B cell (primary cell): ENCODE data around the gene KBTBD12.

Experiments
- EZH2 ChIP-seq: IDR thresholded peaks from 2 replicates; pipeline ENCODE4 v1.6.1; 2012; ENCODE audit warnings: borderline replicate concordance, low read depth, mild to moderate bottlenecking, moderate library complexity, low read length; ENCODE audit not compliant: insufficient read depth, poor library complexity, severe bottlenecking
- TF ChIP-seq, protein P1 (sequence below): fragments of 200-600 bp; IDR thresholded peaks from one replicate; pipeline ENCODE4 v1.8.0; 2022; ENCODE audit warnings: antibody characterized with exemption, mild to moderate bottlenecking

DNA sequence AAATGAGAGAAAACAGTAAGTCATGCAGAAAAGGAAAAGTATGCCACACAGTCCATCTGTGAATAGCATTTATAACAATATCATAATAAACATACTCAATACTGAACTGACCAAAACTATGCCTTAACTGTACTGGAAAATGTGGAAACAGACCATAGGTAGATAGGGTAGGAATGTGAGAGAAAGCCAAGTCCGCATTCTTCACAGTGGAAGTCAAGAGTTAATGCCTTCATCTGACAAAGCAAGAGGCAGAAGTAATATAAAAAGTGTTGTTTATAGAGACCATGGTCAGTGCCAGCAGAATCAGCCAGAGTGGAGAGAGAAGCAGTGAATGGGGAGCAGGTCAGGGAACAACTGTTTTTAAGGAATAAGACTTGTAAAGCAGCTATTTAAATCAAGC is 52.3 kb downstream of the KBTBD12 start:
- TF ChIP-seq, protein P1, sequence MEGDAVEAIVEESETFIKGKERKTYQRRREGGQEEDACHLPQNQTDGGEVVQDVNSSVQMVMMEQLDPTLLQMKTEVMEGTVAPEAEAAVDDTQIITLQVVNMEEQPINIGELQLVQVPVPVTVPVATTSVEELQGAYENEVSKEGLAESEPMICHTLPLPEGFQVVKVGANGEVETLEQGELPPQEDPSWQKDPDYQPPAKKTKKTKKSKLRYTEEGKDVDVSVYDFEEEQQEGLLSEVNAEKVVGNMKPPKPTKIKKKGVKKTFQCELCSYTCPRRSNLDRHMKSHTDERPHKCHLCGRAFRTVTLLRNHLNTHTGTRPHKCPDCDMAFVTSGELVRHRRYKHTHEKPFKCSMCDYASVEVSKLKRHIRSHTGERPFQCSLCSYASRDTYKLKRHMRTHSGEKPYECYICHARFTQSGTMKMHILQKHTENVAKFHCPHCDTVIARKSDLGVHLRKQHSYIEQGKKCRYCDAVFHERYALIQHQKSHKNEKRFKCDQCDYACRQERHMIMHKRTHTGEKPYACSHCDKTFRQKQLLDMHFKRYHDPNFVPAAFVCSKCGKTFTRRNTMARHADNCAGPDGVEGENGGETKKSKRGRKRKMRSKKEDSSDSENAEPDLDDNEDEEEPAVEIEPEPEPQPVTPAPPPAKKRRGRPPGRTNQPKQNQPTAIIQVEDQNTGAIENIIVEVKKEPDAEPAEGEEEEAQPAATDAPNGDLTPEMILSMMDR, result no peak
- no peak for TF ChIP-seq EZH2
